ENCODE results near the gene TTLL6.
"Not testable (repeated sequence)": the region's sequence is repeated elsewhere in the genome, so short reads cannot be mapped to it uniquely, and the experiment has no call there.

TTLL6 gene

DNA sequence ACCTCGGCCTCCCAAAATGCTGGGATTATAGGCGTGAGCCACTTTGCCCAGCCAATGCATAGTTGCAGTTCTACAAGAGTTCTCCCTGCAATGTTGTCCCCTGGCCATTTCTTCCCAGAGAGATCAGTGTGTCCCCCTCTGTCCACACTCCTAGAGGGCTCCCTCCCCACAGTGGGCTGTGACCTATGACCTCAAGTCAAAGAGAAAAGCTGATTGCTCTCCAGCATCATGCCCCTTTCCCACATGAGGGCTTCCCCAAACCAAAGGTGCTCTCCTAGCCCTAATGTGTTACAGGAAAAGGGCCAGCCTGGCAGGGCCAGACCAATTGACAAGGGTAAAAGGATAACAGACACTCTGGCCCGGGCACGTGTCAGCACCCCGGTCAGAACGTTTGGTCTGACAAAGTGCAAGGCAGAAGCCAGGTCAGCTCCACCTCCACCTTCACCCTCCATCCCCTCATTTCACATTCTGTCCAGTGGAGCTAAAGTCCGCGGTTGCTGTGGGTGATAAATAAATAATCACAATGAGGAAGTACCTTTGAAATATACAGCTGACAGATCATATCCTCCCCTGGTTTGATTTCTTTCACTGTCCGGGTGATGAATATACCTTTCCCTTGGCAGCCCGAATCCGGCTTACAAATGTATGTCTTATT is 17.8 kb downstream of the TTLL6 start:
- TF ChIP-seq, protein P1, sequence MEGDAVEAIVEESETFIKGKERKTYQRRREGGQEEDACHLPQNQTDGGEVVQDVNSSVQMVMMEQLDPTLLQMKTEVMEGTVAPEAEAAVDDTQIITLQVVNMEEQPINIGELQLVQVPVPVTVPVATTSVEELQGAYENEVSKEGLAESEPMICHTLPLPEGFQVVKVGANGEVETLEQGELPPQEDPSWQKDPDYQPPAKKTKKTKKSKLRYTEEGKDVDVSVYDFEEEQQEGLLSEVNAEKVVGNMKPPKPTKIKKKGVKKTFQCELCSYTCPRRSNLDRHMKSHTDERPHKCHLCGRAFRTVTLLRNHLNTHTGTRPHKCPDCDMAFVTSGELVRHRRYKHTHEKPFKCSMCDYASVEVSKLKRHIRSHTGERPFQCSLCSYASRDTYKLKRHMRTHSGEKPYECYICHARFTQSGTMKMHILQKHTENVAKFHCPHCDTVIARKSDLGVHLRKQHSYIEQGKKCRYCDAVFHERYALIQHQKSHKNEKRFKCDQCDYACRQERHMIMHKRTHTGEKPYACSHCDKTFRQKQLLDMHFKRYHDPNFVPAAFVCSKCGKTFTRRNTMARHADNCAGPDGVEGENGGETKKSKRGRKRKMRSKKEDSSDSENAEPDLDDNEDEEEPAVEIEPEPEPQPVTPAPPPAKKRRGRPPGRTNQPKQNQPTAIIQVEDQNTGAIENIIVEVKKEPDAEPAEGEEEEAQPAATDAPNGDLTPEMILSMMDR (IDR thresholded peaks at IDR 0.05; ENCODE audit: low read depth, low read length), result no peak
- no peak for DNase-seq (ENCODE audit: low read depth, low spot score)
- in situ Hi-C loops (cut with HindIII; ENCODE audit: low sequenced_read_pairs), result no loop called here

DNA sequence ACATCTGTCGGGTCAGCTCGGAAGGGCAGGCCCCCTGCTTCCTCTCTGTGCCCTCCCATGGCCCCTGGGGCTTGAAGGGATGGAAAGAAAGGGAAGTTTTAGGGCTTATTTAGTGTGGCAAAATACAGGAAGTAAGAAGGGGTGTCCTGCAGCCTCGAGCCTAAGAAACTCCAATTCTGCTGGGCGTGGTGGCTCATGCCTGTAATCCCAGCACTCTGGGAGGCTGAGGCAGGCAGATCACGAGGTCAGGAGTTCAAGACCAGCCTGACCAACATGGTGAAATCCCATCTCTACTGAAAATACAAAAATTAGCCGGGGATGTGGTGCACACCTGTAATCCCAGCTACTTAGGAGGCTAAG is 20.9 kb downstream of the TTLL6 start:
- H3K4me3 ChIP-seq (ENCODE audit: low read depth, low read length); in situ Hi-C loops (cut with HindIII; ENCODE audit: low sequenced_read_pairs); DNase-seq (ENCODE audit: low read depth, low spot score): not testable (repeated sequence)

More for the DNA sequence above, 17.8 kb downstream of the TTLL6 start:
- no peak overlapping the region for H3K4me3 ChIP-seq (ENCODE audit: low read depth, low read length)

- no peak overlapping the region for H3K4me3 ChIP-seq (ENCODE audit: low read depth, low read length)
- TF ChIP-seq, protein P1 (IDR thresholded peaks at IDR 0.05; ENCODE audit: low read depth, low read length), result no peak
- in situ Hi-C loops (cut with HindIII; ENCODE audit: low sequenced_read_pairs), result no loop called here
- peak; percentile 48 for DNase-seq (ENCODE audit: low read depth, low spot score)
Observed at GRCh38 chr17:48795444-48796162, 21.4 kb downstream of the TTLL6 start.

- no peak overlapping the region for H3K4me3 ChIP-seq (ENCODE audit: low read depth, low read length)
- in situ Hi-C loops (cut with HindIII; ENCODE audit: low sequenced_read_pairs), result no loop called here
- no peak for DNase-seq (ENCODE audit: low read depth, low spot score)
- TF ChIP-seq, protein P1 (IDR thresholded peaks at IDR 0.05; ENCODE audit: low read depth, low read length), result no peak
Observed at GRCh38 chr17:48792033-48792798, 24.8 kb downstream of the TTLL6 start.

- TF ChIP-seq, protein P1 (IDR thresholded peaks at IDR 0.05; ENCODE audit: low read depth, low read length), result peak; percentile 90
- DNase-seq (ENCODE audit: low read depth, low spot score), result peak; percentile 82
- in situ Hi-C loops (cut with HindIII; ENCODE audit: low sequenced_read_pairs), result no loop called here
- no peak overlapping the region for H3K4me3 ChIP-seq (ENCODE audit: low read depth, low read length)
Observed at GRCh38 chr17:48791128-48792032, 25.6 kb downstream of the TTLL6 start.

GRCh38 chr17:48790607-48791127 is 26.4 kb downstream of the TTLL6 start:
- DNase-seq (ENCODE audit: low read depth, low spot score), result no peak
- in situ Hi-C loops (cut with HindIII; ENCODE audit: low sequenced_read_pairs), result no loop called here
- no peak overlapping the region for H3K4me3 ChIP-seq (ENCODE audit: low read depth, low read length)
- TF ChIP-seq, protein P1 (IDR thresholded peaks at IDR 0.05; ENCODE audit: low read depth, low read length), result no peak

All from astrocyte of the spinal cord (primary cell).